Breast epithelium (tissue), 3 donors: ENCODE results near the gene ADGRV1.

Experiments
- CTCF ChIP-seq, 3 donors: fragments of 450-650 bp; IDR thresholded peaks; one replicate each; pipeline ENCODE4 v1.5.1; 2016 to 2017; ENCODE audit warnings: antibody characterized with exemption in 3 of 3, mild to moderate bottlenecking in 3 of 3, moderate library complexity in 3 of 3
- POLR2A ChIP-seq: fragments of 450-650 bp; IDR thresholded peaks from one replicate; pipeline ENCODE4 v1.6.1; 2016; ENCODE audit warnings: antibody characterized with exemption, mild to moderate bottlenecking, moderate library complexity
- POLR2AphosphoS5 ChIP-seq, 3 donors: sonication (generic); formaldehyde crosslinking; IDR thresholded peaks; one replicate each; pipeline ENCODE4 v1.6.1; 2017; ENCODE audit warnings: antibody characterized with exemption in 3 of 3

GRCh38 chr5:90916947-90917800, 358.6 kb downstream of the ADGRV1 start:
- TF ChIP-seq CTCF (IDR thresholded peaks at IDR 0.05) (no peak), POLR2A (no peak), POLR2AphosphoS5 (IDR thresholded peaks at IDR 0.05) (no peak)
